B cell (primary cell): Measurements from ENCODE around the gene SLC25A13. TPM values are rescaled to one million over a fixed set of nuclear protein-coding genes. Genes with fewer than 3 reads are reported as not detected.

Experiments
- ATAC-seq: fragments of 200-7000 bp; cut with Tn5 transposase; one replicate; pipeline ENCODE4 v1.10.0; 2021; ENCODE audit warnings: low read depth, mild to moderate bottlenecking, moderate number of reproducible peaks, moderate library complexity
- CTCF ChIA-PET: fragments of 350-600 bp; sonication (Branson Sonifier 250); formaldehyde crosslinking; loops from one replicate; lab custom pipeline; 2021; ENCODE audit warnings: antibody characterized with exemption, inconsistent platforms; lab: Charles Lee
- POLR2A ChIA-PET: fragments of 350-600 bp; sonication (Branson Sonifier 250); formaldehyde crosslinking; loops from one replicate; lab custom pipeline; 2021; ENCODE audit warnings: antibody characterized with exemption; lab: Charles Lee
- DNase-seq: peaks from one replicate; pipeline ENCODE4 v3.0.0; 2013
- H2AFZ ChIP-seq: 2 replicates; pipeline ENCODE4 v1.6.1; 2012; ENCODE audit warnings: mild to moderate bottlenecking, low read depth, low read length; ENCODE audit not compliant: insufficient read depth, poor library complexity, severe bottlenecking
- H3K27ac ChIP-seq, 2 donors: 1 replicate in 1 of 2; 2 replicates in 1 of 2; pipeline ENCODE4 v1.5.1; 2012 to 2013; ENCODE audit warnings: low read length in 2 of 2, mild to moderate bottlenecking in 2 of 2, moderate library complexity in 1 of 2
- H3K27me3 ChIP-seq, 4 experiments: fragments of 200-600 bp in 1 of 4; sonication (generic) in 1 of 4; replicated peaks in 1 of 4; 1 replicate in 2 of 4; 2 replicates in 2 of 4; pipeline versions ENCODE4 v1.6.1 to v1.7.0; 2013 to 2016; ENCODE audit warnings: low read length in 3 of 4, mild to moderate bottlenecking in 2 of 4, mixed read lengths in 1 of 4, moderate library complexity in 1 of 4; ENCODE audit not compliant: insufficient read depth in 4 of 4, control insufficient read depth in 3 of 4; ENCODE audit errors: control extremely low read depth in 1 of 4
- H3K36me3 ChIP-seq, 2 experiments: replicated peaks in 1 of 2; 1 replicate in 1 of 2; 2 replicates in 1 of 2; pipeline versions ENCODE4 v1.6.1 to v1.7.1; 2013; ENCODE audit warnings: low read length in 1 of 2; ENCODE audit not compliant: insufficient read depth in 2 of 2, control insufficient read depth in 1 of 2; ENCODE audit errors: control extremely low read depth in 1 of 2, extremely low read depth in 1 of 2
- H3K4me1 ChIP-seq, 2 donors: fragments of 200-600 bp in 1 of 2; sonication (generic) in 1 of 2; 1 replicate in 1 of 2; 2 replicates in 1 of 2; pipeline versions ENCODE4 v1.5.1 to v1.6.1; 2013 to 2017; ENCODE audit warnings: low read length in 2 of 2; ENCODE audit not compliant: control insufficient read depth in 2 of 2, insufficient read depth in 2 of 2
- H3K4me2 ChIP-seq: replicated peaks from 2 replicates; pipeline ENCODE3; 2012; ENCODE audit warnings: mild to moderate bottlenecking, low read depth, low read length; ENCODE audit not compliant: poor library complexity, severe bottlenecking
- H3K4me3 ChIP-seq, 5 experiments: fragments of 200-600 bp in 1 of 5; sonication (generic) in 1 of 5; 1 replicate in 3 of 5; 2 replicates in 2 of 5; pipeline versions ENCODE4 v1.5.1 to v1.7.0; 2011 to 2016; ENCODE audit warnings: low read length in 4 of 5, mild to moderate bottlenecking in 4 of 5, low read depth in 2 of 5, control low read depth in 1 of 5, moderate library complexity in 1 of 5; ENCODE audit not compliant: insufficient read depth in 1 of 5; ENCODE audit errors: control extremely low read depth in 1 of 5, extremely low read depth in 1 of 5
- H3K79me2 ChIP-seq: fragments of 200-600 bp; sonication (generic); one replicate; pipeline ENCODE4 v1.6.0; 2016; ENCODE audit warnings: low read length; ENCODE audit not compliant: control insufficient read depth, insufficient read depth
- H3K9ac ChIP-seq: fragments of 200-600 bp; sonication (generic); 2 replicates; pipeline ENCODE4 v1.6.1; 2017; ENCODE audit warnings: mild to moderate bottlenecking, low read length, moderate library complexity
- H3K9me3 ChIP-seq, 3 donors: one replicate each; pipeline versions ENCODE4 v1.6.1 to v1.7.1; 2013; ENCODE audit warnings: low read length in 2 of 3; ENCODE audit not compliant: control insufficient read depth in 2 of 3, insufficient read depth in 1 of 3; ENCODE audit errors: control extremely low read depth in 1 of 3
- H4K20me1 ChIP-seq: 2 replicates; pipeline ENCODE4 v1.6.0; 2012; ENCODE audit warnings: mild to moderate bottlenecking, low read length; ENCODE audit not compliant: insufficient read depth, control insufficient read depth, poor library complexity, severe bottlenecking
- H3K27ac Mint-ChIP-seq: one replicate; pipeline ENCODE4 v1.8.0; 2021; ENCODE audit warnings: mixed read lengths
- H3K27me3 Mint-ChIP-seq: one replicate; pipeline ENCODE4 v1.8.0; 2021; ENCODE audit warnings: mixed read lengths
- H3K4me1 Mint-ChIP-seq: one replicate; pipeline ENCODE4 v1.8.0; 2021; ENCODE audit warnings: mixed read lengths
- H3K4me3 Mint-ChIP-seq: one replicate; pipeline ENCODE4 v1.8.0; 2021; ENCODE audit warnings: mixed read lengths
- H3K9me3 Mint-ChIP-seq: one replicate; pipeline ENCODE4 v1.8.0; 2022; ENCODE audit warnings: mixed read lengths; ENCODE audit not compliant: insufficient read depth
- CTCF ChIP-seq: fragments of 200-600 bp; IDR thresholded peaks from one replicate; pipeline ENCODE4 v1.8.0; 2022; ENCODE audit warnings: antibody characterized with exemption, mild to moderate bottlenecking
- EZH2 ChIP-seq: IDR thresholded peaks from 2 replicates; pipeline ENCODE4 v1.6.1; 2012; ENCODE audit warnings: borderline replicate concordance, low read depth, mild to moderate bottlenecking, moderate library complexity, low read length; ENCODE audit not compliant: insufficient read depth, poor library complexity, severe bottlenecking
- WGBS: methylation state at CpG from one replicate; pipeline ENCODE4 v1.1.5; 2013; ENCODE audit warnings: missing lambda C conversion rate; ENCODE audit not compliant: insufficient coverage; 5-methylcytosine and 5-hydroxymethylcytosine counted together
- intact Hi-C: fragments of 100-400 bp; cut with micrococcal nuclease; formaldehyde crosslinking; loops from one replicate; pipeline ENCODE4 v1.10.0; 2022
- polyA plus RNA-seq: library from polyadenylated mRNA; depleted of rRNA; stranded (reverse); fragments of >200 nt; gene quantifications from 2 replicates; pipeline ENCODE4 v1.2.3, GENCODE V29; 2012
- total RNA-seq, 2 donors: library from RNA; stranded (reverse); fragments of 120-200 nt in 1 of 2; gene quantifications; 1 replicate in 1 of 2; 2 replicates in 1 of 2; pipeline versions ENCODE4 v1.2.3 to v1.2.4, GENCODE V29; 2013 to 2022

The SLC25A13 gene
- total and polyA plus RNA-seq, 2 donors (not counting 1 experiment from before 2014, with no cell fraction given) = 12.5 to 30.9 TPM

GRCh38 chr7:96253964-96254363 is 67.9 kb downstream of the SLC25A13 start:
- no peak for DNase-seq
- ATAC-seq = no peak
- no peaks in the 10 kb centered on the region for H3K27me3 ChIP-seq
- Mint-ChIP-seq H3K4me3 (no peak overlapping the region), H3K27ac (no peak overlapping the region), H3K4me1 (peaks cover 14% of the 10 kb centered on the region), H3K9me3 (peaks cover 12% of the 10 kb centered on the region), H3K27me3 (no peaks in the 10 kb centered on the region)
- peaks cover 11% of the 10 kb centered on the region for H3K79me2 ChIP-seq
- intact Hi-C loops = no loop called here
- peaks cover 3 to 7% (median 3%) of the 10 kb centered on the region in 3 donors for H3K9me3 ChIP-seq
- CTCF ChIA-PET = no interaction called here
- no peak overlapping the region for H3K4me3 ChIP-seq
- peaks cover 4 to 7% of the 10 kb centered on the region in 2 donors for H3K4me1 ChIP-seq
- H4K20me1 ChIP-seq = no peaks in the 10 kb centered on the region
- no peak overlapping the region for H3K9ac ChIP-seq
- H3K4me2 ChIP-seq = no peak overlapping the region
- H3K27ac ChIP-seq = no peak overlapping the region
- WGBS = no CpG with 5 or more reads among the region's 3 CpGs
- POLR2A ChIA-PET = no interaction called here
- H3K36me3 ChIP-seq = peaks cover 0 to 11% of the 10 kb centered on the region in 2 experiments
- no peak overlapping the region for H2AFZ ChIP-seq
- TF ChIP-seq CTCF (no peak), EZH2 (no peak)

GRCh38 chr7:96253441-96253840 is 68.5 kb downstream of the SLC25A13 start:
- Histone ChIP-seq H3K36me3 (peaks cover 0 to 11% of the 10 kb centered on the region in 2 experiments), H3K27me3 (no peaks in the 10 kb centered on the region), H3K79me2 (peaks cover 11% of the 10 kb centered on the region), H3K4me3 (no peak overlapping the region), H3K27ac (no peak overlapping the region), H4K20me1 (no peaks in the 10 kb centered on the region), H3K9ac (no peak overlapping the region), H3K9me3 (peaks cover 3 to 7% (median 3%) of the 10 kb centered on the region in 3 donors), H2AFZ (no peak overlapping the region), H3K4me2 (no peak overlapping the region), H3K4me1 (peaks cover 4 to 7% of the 10 kb centered on the region in 2 donors)
- ChIA-PET CTCF (no interaction called here), POLR2A (no interaction called here)
- WGBS = 60% methylated on average over 1 of the region's 2 CpGs
- ATAC-seq (no peak), DNase-seq (no peak)
- TF ChIP-seq EZH2 (no peak), CTCF (no peak)
- Mint-ChIP-seq H3K4me3 (no peak overlapping the region), H3K27ac (no peak overlapping the region), H3K4me1 (peaks cover 14% of the 10 kb centered on the region), H3K9me3 (peaks cover 12% of the 10 kb centered on the region), H3K27me3 (no peaks in the 10 kb centered on the region)
- intact Hi-C loops = no loop called here
